B cell (primary cell): ENCODE measurements around the gene IL7R.

Experiments
- CTCF ChIP-seq: fragments of 200-600 bp; IDR thresholded peaks from one replicate; pipeline ENCODE4 v1.8.0; 2022; ENCODE audit warnings: antibody characterized with exemption, mild to moderate bottlenecking
- EZH2 ChIP-seq: IDR thresholded peaks from 2 replicates; pipeline ENCODE4 v1.6.1; 2012; ENCODE audit warnings: borderline replicate concordance, low read depth, mild to moderate bottlenecking, moderate library complexity, low read length; ENCODE audit not compliant: insufficient read depth, poor library complexity, severe bottlenecking

- TF ChIP-seq CTCF: no peak
- no peak for TF ChIP-seq EZH2
Measured at GRCh38 chr5:35835796-35836742, 20.6 kb upstream of the IL7R start.
